SH-SY5Y (cell line): ENCODE results near the gene PPFIA1.

Experiments
- GATA2 ChIP-seq: IDR thresholded peaks from 2 replicates; pipeline ENCODE4 v1.6.1; 2011; ENCODE audit warnings: mild to moderate bottlenecking, low read depth, low read length
- GATA3 ChIP-seq: IDR thresholded peaks from 2 replicates; pipeline ENCODE4 v1.6.1; 2011; ENCODE audit warnings: low read depth, mild to moderate bottlenecking, low read length, moderate library complexity

DNA sequence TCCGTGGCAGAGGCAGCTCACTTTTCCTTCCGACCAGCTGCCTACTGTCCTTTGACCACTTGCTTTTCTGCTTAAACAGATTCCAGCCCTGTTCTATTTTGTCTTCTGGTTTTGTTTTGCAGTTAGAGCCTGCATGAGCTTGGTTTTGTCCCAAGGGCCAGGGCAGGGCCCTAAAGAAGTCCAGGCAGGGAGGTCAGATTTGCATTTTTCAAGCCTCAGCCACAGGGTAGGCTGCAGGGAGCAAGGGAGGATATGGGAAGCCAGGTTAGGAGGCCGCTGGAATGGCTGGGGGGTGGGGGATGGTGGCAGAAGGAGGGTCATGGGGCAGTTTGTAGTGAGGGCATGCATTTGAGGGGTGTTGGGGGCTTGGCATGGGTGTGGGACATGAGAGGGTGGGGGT lies 44.3 kb upstream of the PPFIA1 start:
- TF ChIP-seq GATA2 (no peak), GATA3 (no peak)
